Measurements from ENCODE around the gene SELENON.

SELENON gene

GRCh38 chr1:25810341-25811299 is 10.6 kb downstream of the SELENON start:
- peak; percentile 50 for DNase-seq

- no peak for DNase-seq
Observed at GRCh38 chr1:25811384-25812082, 11.5 kb downstream of the SELENON start.

- DNase-seq, result no peak
Observed at GRCh38 chr1:25813071-25813733, 13.2 kb downstream of the SELENON start.

- no peak for DNase-seq
Observed at GRCh38 chr1:25813734-25814471, 13.9 kb downstream of the SELENON start.

- no peak for DNase-seq
Observed at GRCh38 chr1:25814549-25815087, 14.6 kb downstream of the SELENON start.

- no peak for DNase-seq
Observed at GRCh38 chr1:25815208-25816111, 15.5 kb downstream of the SELENON start.

GRCh38 chr1:25816112-25816718 is 16.2 kb downstream of the SELENON start:
- DNase-seq, result no peak

- no peak for DNase-seq
Observed at GRCh38 chr1:25817840-25818501, 18.0 kb downstream of the SELENON start.

- DNase-seq, result no peak
Observed at GRCh38 chr1:25818569-25818968, 18.6 kb downstream of the SELENON start.

- peak; percentile 83 for DNase-seq
Observed at GRCh38 chr1:25819491-25820246, 19.7 kb downstream of the SELENON start, which contains the start of gene MTFR1L. TSS of gene MTFR1L (plus strand) at chr1:25819954. CDS start at chr1:25823105, 3,151 bp downstream.

- DNase-seq, result peak; percentile 36
Observed at GRCh38 chr1:25820247-25821111, 20.5 kb downstream of the SELENON start.

- no peak for DNase-seq
Observed at GRCh38 chr1:25821112-25821476, 21.1 kb downstream of the SELENON start.

GRCh38 chr1:25821630-25822091 is 21.7 kb downstream of the SELENON start:
- no peak for DNase-seq

- DNase-seq, result no peak
Observed at GRCh38 chr1:25825605-25826004, 25.6 kb downstream of the SELENON start.

GRCh38 chr1:25826571-25826970 is 26.6 kb downstream of the SELENON start:
- DNase-seq, result no peak

- DNase-seq, result no peak
Observed at GRCh38 chr1:25828491-25828890, 28.5 kb downstream of the SELENON start.

- DNase-seq, result no peak
Observed at GRCh38 chr1:25829046-25829445, 29.1 kb downstream of the SELENON start.

- DNase-seq, result no peak
Observed at GRCh38 chr1:25831569-25832196, 31.7 kb downstream of the SELENON start.

Data from NCI-H2171 (cell line).